H1 (cell line): ENCODE measurements around the gene NDUFAF8. TPM values are rescaled to one million over a fixed set of nuclear protein-coding genes. Genes with fewer than 3 reads are reported as not detected.

Experiments
- BACH1 ChIP-seq: IDR thresholded peaks from 2 replicates; pipeline ENCODE4 v1.6.1; 2012; ENCODE audit warnings: low read length, improper control_type of control experiment
- polyA plus RNA-seq, 7 experiments: library from polyadenylated mRNA; depleted of rRNA in 3 of 7; stranded (reverse) in 5 of 7; unstranded in 2 of 7; fragments of >200 nt in 5 of 7; fragments of 200-250 nt in 2 of 7; gene quantifications; 1 replicate in 5 of 7; 2 replicates in 1 of 7; 4 replicates in 1 of 7; pipeline versions ENCODE4 v1.2.1 to v1.2.3, GENCODE V29; 2011 to 2013; ENCODE audit warnings: missing spikeins in 2 of 7, mixed read lengths in 2 of 7
- total RNA-seq: library from RNA; stranded (reverse); fragmentation: NEBNext Ultra II Directional; extraction: Animal tissue kit (Norgen Biotek cat#: 25700); gene quantifications from 2 replicates; pipeline ENCODE4 v1.2.1, GENCODE V29; 2021

Gene NDUFAF8
- total and polyA plus RNA-seq, 2 of the 8 experiments (the other 6 are each of a cell fraction or from before 2014, with no cell fraction given), result 48.9 to 91.1 TPM

DNA sequence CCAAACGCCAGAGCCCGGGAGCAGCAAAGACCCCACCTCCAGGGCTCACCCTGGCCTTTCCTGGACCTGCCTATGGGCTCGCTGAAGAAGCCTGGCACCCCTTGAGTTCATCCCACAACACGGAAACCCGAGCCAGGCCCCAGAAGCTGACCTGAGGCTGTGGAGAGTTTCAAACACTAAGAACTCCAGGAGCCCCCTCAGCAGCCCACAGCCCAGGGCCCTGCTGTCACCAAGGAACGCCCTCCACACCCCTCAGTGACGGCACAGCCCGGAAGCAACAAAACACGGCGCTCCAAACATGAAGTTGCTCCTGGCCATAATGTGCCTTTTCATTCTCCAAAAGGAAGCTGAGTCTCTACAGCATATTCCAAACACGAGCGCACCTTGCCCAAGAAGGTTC lies 46.8 kb downstream of the NDUFAF8 start (continued):
- TF ChIP-seq BACH1, result no peak
